PFSK-1 (cell line): ENCODE results near the gene WDR35.

Experiments used
- FOXP2 ChIP-seq: optimal IDR thresholded peaks from 2 replicates; pipeline ENCODE3; 2011; ENCODE audit warnings: borderline replicate concordance, control low read depth, inconsistent platforms; ENCODE audit not compliant: insufficient read depth; ENCODE audit errors: extremely low read length, extremely low read depth
- POLR2AphosphoS5 ChIP-seq: IDR thresholded peaks from 2 replicates; pipeline ENCODE4 v1.6.1; 2012; ENCODE audit warnings: low read depth, mild to moderate bottlenecking, control low read depth, low read length, moderate library complexity
- SIN3A ChIP-seq: IDR thresholded peaks from 2 replicates; pipeline ENCODE4 v1.6.1; 2012; ENCODE audit warnings: mild to moderate bottlenecking, low read length, moderate library complexity, borderline replicate concordance; ENCODE audit not compliant: insufficient read depth
- TAF1 ChIP-seq: IDR thresholded peaks from 2 replicates; pipeline ENCODE4 v1.6.1; 2012; ENCODE audit warnings: low read length, control low read depth, borderline replicate concordance; ENCODE audit not compliant: insufficient read depth
- TF ChIP-seq, protein P1 (sequence below), 2 experiments: IDR thresholded peaks; 2 replicates each; pipeline versions ENCODE4 v1.6.1 to v1.8.0; 2011 to 2012; ENCODE audit warnings: low read depth in 2 of 2, low read length in 2 of 2, control low read depth in 1 of 2, inconsistent platforms in 1 of 2, mild to moderate bottlenecking in 1 of 2, moderate library complexity in 1 of 2; ENCODE audit not compliant: insufficient read depth in 1 of 2

The WDR35 gene

GRCh38 chr2:20016346-20016745 lies 26.4 kb upstream of the WDR35 start:
- TF ChIP-seq, protein P1, sequence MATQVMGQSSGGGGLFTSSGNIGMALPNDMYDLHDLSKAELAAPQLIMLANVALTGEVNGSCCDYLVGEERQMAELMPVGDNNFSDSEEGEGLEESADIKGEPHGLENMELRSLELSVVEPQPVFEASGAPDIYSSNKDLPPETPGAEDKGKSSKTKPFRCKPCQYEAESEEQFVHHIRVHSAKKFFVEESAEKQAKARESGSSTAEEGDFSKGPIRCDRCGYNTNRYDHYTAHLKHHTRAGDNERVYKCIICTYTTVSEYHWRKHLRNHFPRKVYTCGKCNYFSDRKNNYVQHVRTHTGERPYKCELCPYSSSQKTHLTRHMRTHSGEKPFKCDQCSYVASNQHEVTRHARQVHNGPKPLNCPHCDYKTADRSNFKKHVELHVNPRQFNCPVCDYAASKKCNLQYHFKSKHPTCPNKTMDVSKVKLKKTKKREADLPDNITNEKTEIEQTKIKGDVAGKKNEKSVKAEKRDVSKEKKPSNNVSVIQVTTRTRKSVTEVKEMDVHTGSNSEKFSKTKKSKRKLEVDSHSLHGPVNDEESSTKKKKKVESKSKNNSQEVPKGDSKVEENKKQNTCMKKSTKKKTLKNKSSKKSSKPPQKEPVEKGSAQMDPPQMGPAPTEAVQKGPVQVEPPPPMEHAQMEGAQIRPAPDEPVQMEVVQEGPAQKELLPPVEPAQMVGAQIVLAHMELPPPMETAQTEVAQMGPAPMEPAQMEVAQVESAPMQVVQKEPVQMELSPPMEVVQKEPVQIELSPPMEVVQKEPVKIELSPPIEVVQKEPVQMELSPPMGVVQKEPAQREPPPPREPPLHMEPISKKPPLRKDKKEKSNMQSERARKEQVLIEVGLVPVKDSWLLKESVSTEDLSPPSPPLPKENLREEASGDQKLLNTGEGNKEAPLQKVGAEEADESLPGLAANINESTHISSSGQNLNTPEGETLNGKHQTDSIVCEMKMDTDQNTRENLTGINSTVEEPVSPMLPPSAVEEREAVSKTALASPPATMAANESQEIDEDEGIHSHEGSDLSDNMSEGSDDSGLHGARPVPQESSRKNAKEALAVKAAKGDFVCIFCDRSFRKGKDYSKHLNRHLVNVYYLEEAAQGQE (IDR thresholded peaks at IDR 0.05; ENCODE audit: insufficient read depth in 1 of 2, low read depth in 2 of 2, low read length in 2 of 2) = no peak
- no peak for TF ChIP-seq FOXP2
- no peak for TF ChIP-seq TAF1
- no peak for TF ChIP-seq POLR2AphosphoS5
- no peak for TF ChIP-seq SIN3A

DNA sequence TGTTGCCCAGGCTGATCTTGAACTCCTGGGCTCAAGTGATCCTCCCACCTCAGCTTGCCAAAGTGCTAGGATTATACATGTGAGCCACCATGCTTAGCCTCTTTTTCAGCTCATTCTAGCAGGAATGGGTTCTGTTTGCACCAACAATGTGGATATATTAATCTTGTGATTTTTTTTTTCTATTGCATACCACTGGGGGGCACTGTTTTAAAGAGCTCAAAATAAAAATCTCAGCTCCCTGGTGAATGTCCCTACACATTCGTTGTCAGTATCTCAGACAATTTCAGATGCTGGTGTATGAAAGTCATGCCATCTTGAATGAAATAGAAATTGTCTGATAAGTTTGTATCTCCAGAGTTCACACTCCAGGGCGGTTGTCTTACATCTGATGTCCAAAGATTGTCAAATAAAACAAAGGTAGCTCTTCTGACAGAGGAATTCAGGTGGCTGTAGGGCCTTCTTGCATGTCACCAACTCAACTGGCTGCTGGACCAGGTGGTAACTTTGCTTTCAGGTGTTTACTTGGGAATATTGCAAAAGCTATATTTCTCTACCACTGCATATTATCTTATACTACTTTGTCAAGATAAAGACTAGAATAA lies 25.7 kb upstream of the WDR35 start:
- no peak for TF ChIP-seq TAF1
- TF ChIP-seq, protein P1 (IDR thresholded peaks at IDR 0.05; ENCODE audit: insufficient read depth in 1 of 2, low read depth in 2 of 2, low read length in 2 of 2) = no peak
- no peak for TF ChIP-seq FOXP2
- TF ChIP-seq SIN3A = no peak
- TF ChIP-seq POLR2AphosphoS5 = no peak

DNA sequence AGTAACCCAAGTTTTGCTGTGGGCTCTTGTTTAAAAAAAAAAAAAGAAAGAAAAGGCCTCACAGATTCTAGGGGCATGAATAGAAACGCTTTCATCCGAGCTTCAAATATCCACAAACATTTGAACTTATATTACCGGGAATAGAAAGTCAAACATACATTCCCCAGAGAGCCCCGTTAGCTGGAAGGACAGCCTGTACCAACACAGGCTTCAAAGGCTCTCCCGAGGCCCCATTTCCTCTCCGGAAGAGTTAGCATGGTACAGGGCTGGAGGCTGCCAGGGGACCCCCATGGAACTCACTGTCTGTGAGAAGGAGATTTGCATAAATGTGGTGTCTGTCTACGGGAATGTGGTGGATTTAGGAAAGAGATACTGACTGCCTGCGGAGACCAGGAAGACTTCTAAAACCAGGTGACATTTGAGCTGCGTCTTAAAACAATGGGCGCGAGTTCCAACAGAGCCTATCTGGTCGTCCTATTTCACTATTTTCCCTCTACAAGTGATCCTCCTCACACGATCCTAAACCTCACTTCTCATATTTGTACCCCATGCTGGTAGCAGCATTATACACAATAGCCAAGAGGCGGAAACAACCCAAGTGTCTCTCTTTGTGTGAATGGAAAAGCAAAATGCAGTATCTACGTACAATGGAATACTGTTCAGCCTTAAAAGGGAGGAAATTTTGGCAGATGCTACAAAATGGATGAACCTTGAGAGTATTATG lies 23.4 kb upstream of the WDR35 start:
- TF ChIP-seq FOXP2 (no peak), POLR2AphosphoS5 (no peak), SIN3A (no peak), TAF1 (no peak)
- TF ChIP-seq, protein P1 (IDR thresholded peaks at IDR 0.05; ENCODE audit: insufficient read depth in 1 of 2, low read depth in 2 of 2, low read length in 2 of 2) = no peak

DNA sequence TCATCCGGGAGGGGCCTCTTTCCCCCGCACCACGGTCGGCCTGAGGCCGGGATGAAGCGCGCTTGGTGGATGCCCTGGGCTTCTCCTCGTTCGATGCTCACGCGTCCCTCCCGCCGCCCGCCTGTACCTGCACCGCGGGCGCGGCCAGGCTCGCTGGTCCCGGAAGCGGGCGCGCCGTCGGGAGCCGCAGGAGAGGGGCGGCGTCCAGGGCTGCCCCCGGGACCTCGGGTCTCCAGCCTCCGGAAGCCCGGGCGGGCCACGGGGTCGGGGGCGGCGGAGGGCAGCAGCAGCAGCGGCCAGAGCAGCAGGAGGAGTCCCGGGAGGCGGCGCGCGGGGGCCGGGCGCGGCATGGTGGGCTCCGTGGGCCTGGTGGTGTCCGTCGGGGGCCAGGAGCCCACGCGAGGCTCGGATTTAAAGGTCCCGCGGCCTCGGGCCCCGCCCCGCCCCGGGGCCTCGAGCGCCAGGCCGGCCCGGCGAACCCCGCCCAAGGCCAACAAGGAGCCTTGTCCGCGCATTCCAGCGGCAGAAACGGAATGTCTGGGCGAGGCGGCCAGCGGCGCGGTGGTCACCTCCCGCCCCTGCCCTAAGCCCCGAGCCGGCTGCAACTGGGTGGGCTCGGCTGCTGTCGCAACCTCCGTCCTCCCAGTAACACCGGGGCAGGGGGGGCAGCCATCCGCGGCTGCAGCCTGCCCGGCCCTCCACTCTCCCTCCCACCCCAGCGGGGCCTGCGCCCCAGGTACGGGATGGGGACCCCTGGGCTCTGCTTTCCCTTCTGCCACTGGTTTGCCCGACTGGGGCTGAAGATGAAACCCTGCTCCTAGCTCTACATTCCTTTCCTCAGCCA lies 22.6 kb upstream of the WDR35 start, which contains the start of gene MATN3:
Gene MATN3, minus strand, starts transcription at position 387 of the 844 bp plus-strand sequence. Its CDS starts 37 bp downstream, at position 350.
- TF ChIP-seq POLR2AphosphoS5 (no peak), FOXP2 (no peak), TAF1 (no peak), SIN3A (no peak)
- TF ChIP-seq, protein P1 (IDR thresholded peaks at IDR 0.05; ENCODE audit: insufficient read depth in 1 of 2, low read depth in 2 of 2, low read length in 2 of 2) = no peak
